HCT116 (cell line): ENCODE measurements around the gene TTC23. TPM values are rescaled to one million over a fixed set of nuclear protein-coding genes. Genes with fewer than 3 reads are reported as not detected.

Experiments used
- ATAC-seq: fragments of 200-7000 bp; cut with Tn5 transposase; 2 replicates; pipeline ENCODE4 v1.9.1; 2020; ENCODE audit warnings: mild to moderate bottlenecking, moderate library complexity
- BruUV-seq: library from RNA; stranded (reverse); fragments of 400-500 nt; replicated peaks from 2 replicates; lab custom pipeline; 2021; lab: Mats Ljungman, UMichigan
- CTCF ChIA-PET: fragments of 300-600 bp; sonication (Branson Sonifier 250); formaldehyde crosslinking; loops from one replicate; lab custom pipeline; 2021; ENCODE audit warnings: antibody characterized with exemption; lab: Charles Lee
- POLR2A ChIA-PET: fragments of 300-600, 350-600 bp; sonication (Branson Sonifier 250); formaldehyde crosslinking; loops from one replicate; lab custom pipeline; 2021; ENCODE audit warnings: antibody characterized with exemption; lab: Charles Lee
- RAD21 ChIA-PET, 2 experiments: fragments of 300-600 bp; sonication (Branson Sonifier 250); formaldehyde crosslinking; loops; one replicate each; lab custom pipeline; 2023; ENCODE audit warnings: low total read pairs in 2 of 2; ENCODE audit not compliant: uncharacterized antibody in 2 of 2, unreplicated experiment in 2 of 2, low non-redundant PET in 1 of 2; lab: Charles Lee
- DNase-seq: peaks from one replicate; pipeline ENCODE4 v3.0.0-alpha.2; 2010; ENCODE audit warnings: low read depth, low spot score
- H2AFZ ChIP-seq: fragments of 200-600 bp; shearing (Covaris generic), sonication (generic); 2 replicates; pipeline ENCODE4 v1.6.1; 2017; ENCODE audit warnings: low read depth, mixed run types, mixed read lengths, antibody characterized with exemption, low read length; ENCODE audit not compliant: poor library complexity, severe bottlenecking
- H3K27ac ChIP-seq: 2 replicates; pipeline ENCODE4 v1.5.1; 2012; ENCODE audit warnings: low read depth, low read length
- H3K27me3 ChIP-seq: fragments of 200-600 bp; sonication (generic); 2 replicates; pipeline ENCODE4 v1.6.1; 2016; ENCODE audit warnings: mixed run types, low read length, mixed read lengths; ENCODE audit not compliant: insufficient read depth
- H3K36me3 ChIP-seq, 2 experiments: fragments of 200-500 bp in 1 of 2; fragments of 200-600 bp in 1 of 2; sonication (Bioruptor generic) in 1 of 2; sonication (generic) in 1 of 2; 2 replicates each; pipeline versions ENCODE4 v1.5.1 to v1.6.1; 2014 to 2016; ENCODE audit warnings: low read length in 2 of 2, inconsistent platforms in 1 of 2, mixed read lengths in 1 of 2, mixed run types in 1 of 2; ENCODE audit not compliant: insufficient read depth in 2 of 2, control insufficient read depth in 1 of 2
- H3K4me1 ChIP-seq, 2 experiments: fragments of 200-600 bp in 1 of 2; sonication (generic) in 1 of 2; 2 replicates each; pipeline versions ENCODE4 v1.5.1 to v1.6.1; 2012 to 2017; ENCODE audit warnings: low read length in 2 of 2, inconsistent platforms in 1 of 2, mild to moderate bottlenecking in 1 of 2, mixed read lengths in 1 of 2, mixed run types in 1 of 2, moderate library complexity in 1 of 2; ENCODE audit not compliant: insufficient read depth in 2 of 2, control insufficient read depth in 1 of 2
- H3K4me2 ChIP-seq: fragments of 200-600 bp; sonication (generic); 2 replicates; pipeline ENCODE4 v1.6.1; 2017; ENCODE audit warnings: mixed run types, low read length, mixed read lengths
- H3K4me3 ChIP-seq, 2 experiments: fragments of 200-600 bp in 1 of 2; sonication (generic) in 1 of 2; replicated peaks in 1 of 2; 2 replicates each; pipeline ENCODE4 v1.5.1; 2011 to 2016; ENCODE audit warnings: low read length in 2 of 2, control low read depth in 1 of 2, low read depth in 1 of 2, mild to moderate bottlenecking in 1 of 2, mixed read lengths in 1 of 2, mixed run types in 1 of 2
- H3K79me2 ChIP-seq: fragments of 200-600 bp; sonication (generic); 2 replicates; pipeline ENCODE4 v1.6.1; 2017; ENCODE audit warnings: mild to moderate bottlenecking, mixed run types, low read length, moderate library complexity, mixed read lengths; ENCODE audit not compliant: insufficient read depth
- H3K9ac ChIP-seq: fragments of 200-600 bp; sonication (generic); 2 replicates; pipeline ENCODE4 v1.6.1; 2016; ENCODE audit warnings: low read length, mixed read lengths
- H3K9me2 ChIP-seq: fragments of 200-600 bp; sonication (generic), shearing (Covaris generic); 2 replicates; pipeline ENCODE4 v1.6.1; 2017; ENCODE audit warnings: mixed run types, mild to moderate bottlenecking, moderate library complexity; ENCODE audit not compliant: insufficient read depth
- H3K9me3 ChIP-seq, 2 experiments: fragments of 200-500 bp in 1 of 2; fragments of 200-600 bp in 1 of 2; sonication (Bioruptor generic) in 1 of 2; sonication (generic) in 1 of 2; 2 replicates each; pipeline ENCODE4 v1.6.1; 2014 to 2017; ENCODE audit warnings: low read length in 2 of 2, mixed read lengths in 2 of 2, inconsistent platforms in 1 of 2, low read depth in 1 of 2, mild to moderate bottlenecking in 1 of 2, mixed run types in 1 of 2, moderate library complexity in 1 of 2; ENCODE audit not compliant: control insufficient read depth in 1 of 2, insufficient read depth in 1 of 2
- H4K20me1 ChIP-seq: fragments of 200-600 bp; sonication (generic), shearing (Covaris generic); 2 replicates; pipeline ENCODE4 v1.6.1; 2017; ENCODE audit warnings: mixed run types, mild to moderate bottlenecking, moderate library complexity; ENCODE audit not compliant: insufficient read depth
- ATF3 ChIP-seq: IDR thresholded peaks from 2 replicates; pipeline ENCODE4 v1.6.1; 2012
- CBX3 ChIP-seq: IDR thresholded peaks from 2 replicates; pipeline ENCODE4 v1.6.1; 2012; ENCODE audit warnings: low read depth
- CEBPB ChIP-seq: IDR thresholded peaks from 2 replicates; pipeline ENCODE4 v1.6.1; 2012; ENCODE audit warnings: low read depth
- CTCF ChIP-seq, 3 experiments: fragments of 200-600 bp in 1 of 3; sonication (generic) in 1 of 3; IDR thresholded peaks in 2 of 3; conservative IDR thresholded peaks in 1 of 3; 2 replicates each; pipeline ENCODE4 v1.5.1; 2012 to 2017; ENCODE audit warnings: low read depth in 2 of 3, low read length in 2 of 3, antibody characterized with exemption in 1 of 3, borderline replicate concordance in 1 of 3, control low read depth in 1 of 3, mild to moderate bottlenecking in 1 of 3, mixed read lengths in 1 of 3, mixed run types in 1 of 3, moderate library complexity in 1 of 3; ENCODE audit not compliant: insufficient read depth in 1 of 3
- EGR1 ChIP-seq: IDR thresholded peaks from 2 replicates; pipeline ENCODE4 v1.6.1; 2012; ENCODE audit warnings: low read depth
- ELF1 ChIP-seq: IDR thresholded peaks from 2 replicates; pipeline ENCODE4 v1.6.1; 2012; ENCODE audit warnings: low read depth, borderline replicate concordance
- EZH2phosphoT487 ChIP-seq: fragments of 200-600 bp; IDR thresholded peaks from 2 replicates; pipeline ENCODE4 v1.6.1; 2018; ENCODE audit warnings: antibody characterized with exemption, borderline replicate concordance
- JUND ChIP-seq: IDR thresholded peaks from 2 replicates; pipeline ENCODE4 v1.6.1; 2012
- MAX ChIP-seq: IDR thresholded peaks from 2 replicates; pipeline ENCODE4 v1.6.1; 2012
- POLR2A ChIP-seq: IDR thresholded peaks from 2 replicates; pipeline ENCODE4 v1.7.0; 2011; ENCODE audit warnings: borderline replicate concordance; ENCODE audit not compliant: insufficient read depth, insufficient read length; ENCODE audit errors: extremely low read depth
- POLR2AphosphoS5 ChIP-seq: IDR thresholded peaks from 2 replicates; pipeline ENCODE4 v1.6.1; 2011; ENCODE audit warnings: mild to moderate bottlenecking, low read depth, low read length, moderate library complexity
- REST ChIP-seq: IDR thresholded peaks from 2 replicates; pipeline ENCODE4 v1.6.1; 2012; ENCODE audit warnings: low read depth
- SIN3A ChIP-seq: IDR thresholded peaks from 2 replicates; pipeline ENCODE4 v1.6.1; 2012; ENCODE audit warnings: low read depth
- SP1 ChIP-seq: IDR thresholded peaks from 2 replicates; pipeline ENCODE4 v1.6.1; 2012; ENCODE audit warnings: low read depth
- SRF ChIP-seq: IDR thresholded peaks from 2 replicates; pipeline ENCODE4 v1.6.1; 2012; ENCODE audit warnings: low read depth
- TCF7L2 ChIP-seq: IDR thresholded peaks from 2 replicates; pipeline ENCODE4 v1.7.0; 2011; ENCODE audit warnings: borderline replicate concordance, inconsistent platforms; ENCODE audit not compliant: insufficient read depth, insufficient read length; ENCODE audit errors: extremely low read depth
- YY1 ChIP-seq: IDR thresholded peaks from 2 replicates; pipeline ENCODE4 v1.6.1; 2011; ENCODE audit warnings: low read length, low read depth, moderate library complexity, mild to moderate bottlenecking; ENCODE audit not compliant: insufficient replicate concordance; ENCODE audit errors: extremely low read depth
- ZBTB33 ChIP-seq: IDR thresholded peaks from 2 replicates; pipeline ENCODE4 v1.6.1; 2011; ENCODE audit warnings: mild to moderate bottlenecking, low read length, moderate library complexity; ENCODE audit not compliant: insufficient replicate concordance; ENCODE audit errors: extremely low read depth
- ZFX ChIP-seq: fragments of 450-650 bp; IDR thresholded peaks from 2 replicates; pipeline ENCODE4 v1.6.1; 2017
- ZNF274 ChIP-seq: fragments of 200-500 bp; sonication (Bioruptor generic); IDR thresholded peaks from 2 replicates; pipeline ENCODE4 v1.6.1; 2014; ENCODE audit warnings: mild to moderate bottlenecking, low read depth, low read length, inconsistent platforms
- intact Hi-C: fragments of 100-400 bp; cut with micrococcal nuclease; formaldehyde crosslinking; loops from 2 replicates; pipeline ENCODE4 v1.10.0; 2022
- total RNA-seq: library from RNA; stranded (reverse); gene quantifications from one replicate; pipeline ENCODE4 v1.2.1, GENCODE V29; 2021; ENCODE audit not compliant: unreplicated experiment

TTC23 gene
- total RNA-seq, 1 experiment from 2014 or later = 10.2 TPM

GRCh38 chr15:99140590-99140989, 108.8 kb downstream of the TTC23 start:
- H3K36me3 ChIP-seq = no peaks in the 10 kb centered on the region
- no peaks in the 10 kb centered on the region for H3K9me2 ChIP-seq
- no peak for ATAC-seq
- no peak overlapping the region for H2AFZ ChIP-seq
- H3K4me3 ChIP-seq = no peak overlapping the region
- H3K27ac ChIP-seq = no peak overlapping the region
- no peaks in the 10 kb centered on the region for H3K79me2 ChIP-seq
- ChIA-PET RAD21 (no interaction called here), CTCF (no interaction called here), POLR2A (no interaction called here)
- no peaks in the 10 kb centered on the region for H3K27me3 ChIP-seq
- intact Hi-C loops = no loop called here
- no peak overlapping the region for H3K4me2 ChIP-seq
- BruUV-seq = no TSS peak
- H3K9me3 ChIP-seq = no peaks in the 10 kb centered on the region
- TF ChIP-seq CBX3 = no peak
- TF ChIP-seq POLR2AphosphoS5 = no peak
- TF ChIP-seq ELF1 = no peak
- TF ChIP-seq SP1 = no peak
- TF ChIP-seq SRF = no peak
- no peak for TF ChIP-seq CEBPB
- TF ChIP-seq TCF7L2 = no peak
- no peak for TF ChIP-seq POLR2A
- no peak for TF ChIP-seq MAX
- no peak for TF ChIP-seq EGR1
- TF ChIP-seq CTCF (IDR thresholded peaks at IDR 0.05 in 2 of 3, conservative IDR thresholded peaks at IDR 0.05 in 1 of 3; ENCODE audit: borderline replicate concordance in 1 of 3, insufficient read depth in 1 of 3, low read depth in 2 of 3, low read length in 2 of 3) = no peak
- no peak for TF ChIP-seq REST
- TF ChIP-seq ZFX = no peak
- TF ChIP-seq ZNF274 = no peak
- no peak for TF ChIP-seq SIN3A
- no peak for TF ChIP-seq JUND
- no peak for TF ChIP-seq ATF3
- TF ChIP-seq EZH2phosphoT487 = no peak
- no peak for TF ChIP-seq ZBTB33
- no peak for TF ChIP-seq YY1
- TF ChIP-seq, all 23 proteins: peak for 0
- Histone ChIP-seq H4K20me1 (no peaks in the 10 kb centered on the region), H3K9ac (no peak overlapping the region), H3K4me1 (peaks cover 0 to 3% of the 10 kb centered on the region in 2 experiments; a peak in 1 of 4 replicates)
- DNase-seq = no peak
